Astrocyte of the spinal cord (primary cell): ENCODE results near the gene HS6ST3.
"Not testable (repeated sequence)": the region's sequence is repeated elsewhere in the genome, so short reads cannot be mapped to it uniquely, and the experiment has no call there.

Experiments used
- DNase-seq: peaks from one replicate; pipeline ENCODE4 v3.0.0; 2011; ENCODE audit warnings: low read depth, low spot score
- H3K4me3 ChIP-seq: 2 replicates; pipeline ENCODE4 v1.5.1; 2011; ENCODE audit warnings: low read depth, mild to moderate bottlenecking, low read length, moderate library complexity
- CTCF ChIP-seq: IDR thresholded peaks from 2 replicates; pipeline ENCODE4 v1.5.1; 2012; ENCODE audit warnings: low read depth, mild to moderate bottlenecking, low read length, inconsistent platforms
- in situ Hi-C: cut with HindIII; loops from 2 replicates; pipeline ENCODE4 v1.10.0; 2017; ENCODE audit warnings: low sequenced_read_pairs

HS6ST3 gene

GRCh38 chr13:96089749-96090239 lies at the start of gene HS6ST3:
HS6ST3 (plus strand) TSS chr13:96090107.
- in situ Hi-C loops, result no loop called here
- peak within 1 kb of the TSS; percentile 43 for H3K4me3 ChIP-seq
- DNase-seq, result peak; percentile 8
- TF ChIP-seq CTCF, result no peak

GRCh38 chr13:96041326-96042110 lies 48.4 kb upstream of the HS6ST3 start:
- no peak overlapping the region for H3K4me3 ChIP-seq
- no peak for TF ChIP-seq CTCF

GRCh38 chr13:96044238-96044637 lies 45.7 kb upstream of the HS6ST3 start:
- in situ Hi-C loops, result no loop called here

More at GRCh38 chr13:96041326-96042110, 48.4 kb upstream of the HS6ST3 start:
- in situ Hi-C loops, result no loop called here
- no peak for DNase-seq

GRCh38 chr13:96046449-96047126 lies 43.3 kb upstream of the HS6ST3 start:
- H3K4me3 ChIP-seq, in situ Hi-C loops, DNase-seq: not testable (repeated sequence)

More at GRCh38 chr13:96044238-96044637, 45.7 kb upstream of the HS6ST3 start:
- no peak for DNase-seq
- TF ChIP-seq CTCF, result no peak
- no peak overlapping the region for H3K4me3 ChIP-seq

- DNase-seq, in situ Hi-C loops, H3K4me3 ChIP-seq: not testable (repeated sequence)
Measured at GRCh38 chr13:96050955-96051354, 39.0 kb upstream of the HS6ST3 start.

GRCh38 chr13:96051491-96051890 lies 38.4 kb upstream of the HS6ST3 start:
- in situ Hi-C loops, DNase-seq: not testable (repeated sequence)

GRCh38 chr13:96051946-96052345 lies 38.0 kb upstream of the HS6ST3 start:
- H3K4me3 ChIP-seq, DNase-seq, in situ Hi-C loops: not testable (repeated sequence)

More at GRCh38 chr13:96051491-96051890, 38.4 kb upstream of the HS6ST3 start:
- not testable (repeated sequence) for H3K4me3 ChIP-seq

GRCh38 chr13:96052656-96053002 lies 37.3 kb upstream of the HS6ST3 start:
- peak; percentile 76 for DNase-seq
- in situ Hi-C loops, result no loop called here
- H3K4me3 ChIP-seq, result peak overlapping the region; percentile 94
- no peak for TF ChIP-seq CTCF
